Common myeloid progenitor, CD34-positive (primary cell): Measurements from ENCODE around the gene SORBS2.

Experiments used
- CTCF ChIA-PET: fragments of 350-600 bp; sonication (Branson Sonifier 250); formaldehyde crosslinking; loops from one replicate; lab custom pipeline; 2021; ENCODE audit warnings: antibody characterized with exemption; lab: Charles Lee
- POLR2A ChIA-PET: fragments of 350-600 bp; sonication (Branson Sonifier 250); formaldehyde crosslinking; loops from one replicate; lab custom pipeline; 2021; ENCODE audit warnings: antibody characterized with exemption; lab: Charles Lee
- DNase-seq, 3 donors: peaks; one replicate each; pipeline versions ENCODE4 v3.0.0 to v3.0.0-alpha.2; 2013
- H3K27ac ChIP-seq, 2 experiments: 1 replicate in 1 of 2; 2 replicates in 1 of 2; pipeline ENCODE4 v1.7.0; 2013; ENCODE audit warnings: inconsistent platforms in 2 of 2, low read length in 2 of 2, mild to moderate bottlenecking in 2 of 2, low read depth in 1 of 2, moderate library complexity in 1 of 2; ENCODE audit not compliant: severe bottlenecking in 2 of 2, insufficient read depth in 1 of 2, poor library complexity in 1 of 2
- H3K27me3 ChIP-seq, 5 experiments: replicated peaks in 2 of 5; 1 replicate in 3 of 5; 2 replicates in 2 of 5; pipeline versions ENCODE4 v1.6.1 to v1.7.0; 2013; ENCODE audit warnings: low read length in 4 of 5, mild to moderate bottlenecking in 2 of 5, moderate library complexity in 2 of 5, inconsistent platforms in 1 of 5; ENCODE audit not compliant: insufficient read depth in 5 of 5, control insufficient read depth in 4 of 5
- H3K36me3 ChIP-seq, 4 experiments: 1 replicate in 2 of 4; 2 replicates in 2 of 4; pipeline versions ENCODE4 v1.6.1 to v1.7.0; 2013; ENCODE audit warnings: low read length in 3 of 4, control low read depth in 1 of 4, mild to moderate bottlenecking in 1 of 4; ENCODE audit not compliant: control insufficient read depth in 4 of 4, insufficient read depth in 4 of 4
- H3K4me1 ChIP-seq, 4 experiments: 1 replicate in 3 of 4; 2 replicates in 1 of 4; pipeline versions ENCODE4 v1.6.1 to v1.7.1; 2013; ENCODE audit warnings: low read length in 3 of 4, mild to moderate bottlenecking in 3 of 4, control low read depth in 1 of 4, inconsistent platforms in 1 of 4, moderate library complexity in 1 of 4; ENCODE audit not compliant: control insufficient read depth in 4 of 4, insufficient read depth in 4 of 4; ENCODE audit errors: control extremely low read depth in 1 of 4
- H3K4me3 ChIP-seq, 7 experiments: 1 replicate in 4 of 7; 2 replicates in 3 of 7; pipeline versions ENCODE4 v1.5.1 to v1.7.0; 2013; ENCODE audit warnings: mild to moderate bottlenecking in 7 of 7, low read length in 6 of 7, moderate library complexity in 6 of 7, inconsistent platforms in 2 of 7, low read depth in 2 of 7, control low read depth in 1 of 7; ENCODE audit not compliant: insufficient read depth in 4 of 7, control insufficient read depth in 1 of 7; ENCODE audit errors: extremely low read depth in 1 of 7
- H3K9me3 ChIP-seq, 5 experiments: 1 replicate in 4 of 5; 2 replicates in 1 of 5; pipeline versions ENCODE4 v1.6.1 to v1.7.1; 2013; ENCODE audit warnings: low read length in 4 of 5, mild to moderate bottlenecking in 2 of 5, inconsistent platforms in 1 of 5, low read depth in 1 of 5, moderate library complexity in 1 of 5; ENCODE audit not compliant: control insufficient read depth in 4 of 5, insufficient read depth in 2 of 5; ENCODE audit errors: control extremely low read depth in 1 of 5
- WGBS: methylation state at CpG from one replicate; pipeline ENCODE4 v1.1.5; 2013; ENCODE audit not compliant: insufficient coverage; 5-methylcytosine and 5-hydroxymethylcytosine counted together

The SORBS2 gene

DNA sequence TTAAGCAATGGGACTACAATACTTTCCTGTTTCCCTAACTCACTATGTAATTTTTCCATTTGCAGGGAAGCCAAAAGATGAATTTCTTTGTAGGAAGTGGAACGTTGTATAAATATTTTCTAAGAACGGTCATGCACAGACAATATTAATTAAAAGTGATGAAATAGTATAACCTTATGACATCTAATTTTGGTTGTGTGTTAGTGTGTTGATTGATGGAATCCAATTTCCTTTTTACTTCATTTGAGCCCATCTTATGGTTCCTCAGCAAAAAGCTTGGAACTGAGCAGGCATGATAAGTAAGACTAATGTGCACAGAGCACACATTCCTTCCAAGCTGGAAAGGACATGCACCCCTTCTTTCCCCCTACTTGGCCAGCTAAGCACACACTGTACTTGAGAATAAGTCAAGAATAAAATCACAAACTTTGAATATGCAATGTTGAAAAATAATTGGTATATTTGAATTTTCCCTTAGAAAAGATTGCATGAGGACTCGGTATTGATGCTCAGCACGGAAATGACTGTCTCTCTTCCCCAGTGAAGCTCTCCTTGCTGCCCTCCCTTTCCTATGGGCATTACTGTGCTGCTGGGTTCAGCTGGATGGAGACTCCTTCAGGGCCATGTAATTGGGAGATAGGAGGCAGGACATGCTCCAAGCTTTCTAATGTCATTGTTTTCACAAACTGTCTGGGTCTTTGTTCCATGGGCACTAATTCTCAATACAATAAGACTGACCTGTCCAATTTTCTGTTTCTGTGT is 257.4 kb downstream of the SORBS2 start:
- 100% methylated on average over 2 of the region's 4 CpGs for WGBS
- Histone ChIP-seq H3K27ac (no peak overlapping the region), H3K36me3 (no peaks in the 10 kb centered on the region), H3K27me3 (peaks cover 4 to 38% (median 12%) of the 10 kb centered on the region in 5 experiments), H3K4me1 (no peaks in the 10 kb centered on the region), H3K4me3 (no peak overlapping the region), H3K9me3 (peaks cover 0 to 5% (median 0%) of the 10 kb centered on the region in 5 experiments)
- CTCF ChIA-PET: no interaction called here
- DNase-seq: no peak
- POLR2A ChIA-PET: interaction anchor here (0.6 kb wide), 1 partner anchor 197 kb away, joined by 3 read pairs; no protein-coding TSS in a partner anchor

DNA sequence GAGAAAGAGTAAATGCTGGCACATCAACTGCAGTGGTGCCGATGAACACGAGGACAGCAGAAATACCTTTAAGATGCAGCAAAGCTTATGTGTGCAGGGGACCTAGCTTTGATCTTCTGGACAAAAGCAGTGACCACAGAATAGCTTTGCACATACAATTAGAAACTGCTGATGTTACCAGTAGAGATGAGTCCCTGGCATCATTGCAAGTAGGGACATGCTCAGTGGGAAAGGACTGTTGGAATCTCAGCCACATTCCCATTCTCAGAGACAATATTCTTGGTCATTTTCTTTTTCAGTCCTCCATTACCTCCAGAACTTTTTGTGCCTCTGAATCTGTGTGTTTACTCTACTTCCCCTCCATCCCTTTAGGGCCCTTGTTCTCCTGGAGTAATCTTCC is 259.7 kb downstream of the SORBS2 start:
- Histone ChIP-seq H3K4me1 (no peaks in the 10 kb centered on the region), H3K4me3 (no peak overlapping the region), H3K36me3 (no peaks in the 10 kb centered on the region), H3K27ac (no peak overlapping the region), H3K27me3 (peaks cover 4 to 53% (median 20%) of the 10 kb centered on the region in 5 experiments), H3K9me3 (peaks cover 0 to 2% (median 0%) of the 10 kb centered on the region in 5 experiments)
- CTCF ChIA-PET: interaction anchor here (0.6 kb wide), 1 partner anchor 13 kb away, joined by 3 read pairs; no protein-coding TSS in a partner anchor
- POLR2A ChIA-PET: no interaction called here
- DNase-seq: no peak
- 100% methylated on average over 2 of the region's 2 CpGs for WGBS

- Histone ChIP-seq H3K4me1 (no peaks in the 10 kb centered on the region), H3K27me3 (peaks cover 4 to 59% (median 23%) of the 10 kb centered on the region in 5 experiments), H3K4me3 (no peak overlapping the region), H3K27ac (no peak overlapping the region), H3K9me3 (peaks cover 0 to 2% (median 0%) of the 10 kb centered on the region in 5 experiments), H3K36me3 (no peaks in the 10 kb centered on the region)
- no peak for DNase-seq
- ChIA-PET POLR2A (no interaction called here), CTCF (interaction anchor here (1.1 kb wide), 1 partner anchor 16 kb away, joined by 4 read pairs; no protein-coding TSS in a partner anchor)
- WGBS: no CpG with 5 or more reads among the region's 1 CpG
Measured at GRCh38 chr4:185550933-185551332, 261.1 kb downstream of the SORBS2 start.

DNA sequence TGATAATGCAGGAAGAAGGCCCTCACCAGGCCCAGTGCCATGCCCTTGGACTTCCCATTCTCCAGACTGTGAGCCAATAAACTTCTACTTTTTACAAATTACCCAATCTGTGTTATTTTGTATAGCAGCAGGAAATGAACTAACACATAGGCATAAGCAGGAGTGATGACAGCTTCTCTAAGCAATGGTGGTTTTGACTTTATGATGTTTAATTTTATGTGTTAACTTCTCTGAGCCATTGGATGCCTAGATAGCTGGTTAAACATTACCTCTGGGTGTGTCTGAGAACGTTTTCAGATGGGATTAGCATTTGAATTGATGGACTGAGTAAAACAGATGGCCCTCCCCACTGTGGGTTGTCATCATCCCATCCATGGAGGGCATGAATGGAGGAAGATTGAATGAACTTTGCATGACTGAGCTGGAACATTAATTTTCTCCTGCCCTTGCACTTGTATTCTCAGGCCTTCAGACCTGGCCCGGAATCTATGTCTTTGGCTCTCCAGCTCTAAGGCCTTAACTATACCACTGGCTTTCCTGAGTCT is 262.8 kb downstream of the SORBS2 start:
- H3K27ac ChIP-seq: no peak overlapping the region
- 91% methylated on average over 1 of the region's 2 CpGs for WGBS
- ChIA-PET POLR2A (no interaction called here), CTCF (no interaction called here)
- no peaks in the 10 kb centered on the region for H3K36me3 ChIP-seq
- H3K9me3 ChIP-seq: peaks cover 0 to 3% (median 0%) of the 10 kb centered on the region in 5 experiments
- H3K4me3 ChIP-seq: no peak overlapping the region
- no peak for DNase-seq
- H3K27me3 ChIP-seq: peaks cover 4 to 64% (median 35%) of the 10 kb centered on the region in 5 experiments
- no peaks in the 10 kb centered on the region for H3K4me1 ChIP-seq

DNA sequence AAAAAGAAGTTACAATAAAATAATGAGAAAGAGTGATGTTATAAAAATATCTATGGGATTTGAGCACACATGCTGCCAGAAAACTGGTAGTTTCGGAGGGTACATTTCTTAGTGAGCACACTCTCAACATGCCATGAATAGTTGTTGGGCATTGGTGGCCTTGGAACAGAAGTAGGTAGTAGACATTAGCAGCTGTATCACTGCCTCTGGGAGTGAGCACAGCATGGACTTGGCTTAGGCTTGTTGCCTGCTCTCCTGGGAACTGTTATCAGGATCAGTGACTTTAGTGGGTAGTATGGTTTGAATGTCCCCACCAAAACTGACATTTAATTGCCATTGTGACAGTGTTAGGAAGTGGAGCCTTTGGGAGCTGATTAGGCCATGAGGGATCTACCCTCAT is 263.4 kb downstream of the SORBS2 start:
- ChIA-PET POLR2A (no interaction called here), CTCF (no interaction called here)
- H3K36me3 ChIP-seq: no peaks in the 10 kb centered on the region
- WGBS: 100% methylated on average over 1 of the region's 1 CpG
- no peak overlapping the region for H3K4me3 ChIP-seq
- no peak overlapping the region for H3K27ac ChIP-seq
- peaks cover 4 to 65% (median 35%) of the 10 kb centered on the region in 5 experiments for H3K27me3 ChIP-seq
- H3K4me1 ChIP-seq: no peaks in the 10 kb centered on the region
- peaks cover 0 to 3% (median 0%) of the 10 kb centered on the region in 5 experiments for H3K9me3 ChIP-seq
- no peak for DNase-seq

- CTCF ChIA-PET: no interaction called here
- POLR2A ChIA-PET: interaction anchor here (0.7 kb wide), 1 partner anchor 437 kb away, joined by 4 read pairs; no protein-coding TSS in a partner anchor
- no peak overlapping the region for H3K27ac ChIP-seq
Measured at GRCh38 chr4:185546335-185546734, 265.7 kb downstream of the SORBS2 start.

More at GRCh38 chr4:185546335-185546734, 265.7 kb downstream of the SORBS2 start:
- Histone ChIP-seq H3K27me3 (peaks cover 2 to 68% (median 32%) of the 10 kb centered on the region in 5 experiments), H3K9me3 (peaks cover 0 to 3% (median 0%) of the 10 kb centered on the region in 5 experiments), H3K36me3 (no peaks in the 10 kb centered on the region), H3K4me3 (no peak overlapping the region), H3K4me1 (no peaks in the 10 kb centered on the region)
- no peak for DNase-seq
- WGBS: 100% methylated on average over 4 of the region's 6 CpGs
